Heart left ventricle (tissue), 16 donors: Measurements from ENCODE around the gene INHBA. TPM values are rescaled to one million over a fixed set of nuclear protein-coding genes. Genes with fewer than 3 reads are reported as not detected.
A peak's percentile ranks its signal among the peaks of the same experiment; 100 is the strongest.

Experiments
- ATAC-seq, 4 donors: fragments of 200-7000 bp; cut with Tn5 transposase; one replicate each; pipeline ENCODE4 v1.9.1; 2020 to 2022; ENCODE audit warnings: moderate library complexity in 4 of 4, mild to moderate bottlenecking in 3 of 4, moderate number of reproducible peaks in 1 of 4
- DNase-seq, 5 donors: peaks; one replicate each; pipeline ENCODE4 v3.0.0-alpha.2; 2020
- H3K27ac ChIP-seq, 12 donors: fragments of 200-600 bp; sonication (generic) in 4 of 12; one replicate each; pipeline versions ENCODE4 v1.5.0 to v1.8.0; 2016 to 2022; ENCODE audit warnings: mild to moderate bottlenecking in 2 of 12
- H3K27me3 ChIP-seq, 9 donors: fragments of 200-600 bp; sonication (generic) in 2 of 9; one replicate each; pipeline versions ENCODE4 v1.5.1 to v1.8.0; 2016 to 2022; ENCODE audit warnings: mild to moderate bottlenecking in 3 of 9
- H3K36me3 ChIP-seq, 9 donors: fragments of 200-600 bp; sonication (generic) in 2 of 9; one replicate each; pipeline versions ENCODE4 v1.5.0 to v1.8.0; 2018 to 2022; ENCODE audit warnings: mild to moderate bottlenecking in 2 of 9
- H3K4me1 ChIP-seq, 12 donors: fragments of 200-600 bp; sonication (generic) in 4 of 12; one replicate each; pipeline versions ENCODE4 v1.5.0 to v1.8.0; 2016 to 2022; ENCODE audit warnings: mild to moderate bottlenecking in 3 of 12
- H3K4me3 ChIP-seq, 12 donors: fragments of 200-600 bp; sonication (generic) in 4 of 12; one replicate each; pipeline versions ENCODE4 v1.5.0 to v1.8.0; 2017 to 2022; ENCODE audit warnings: mild to moderate bottlenecking in 9 of 12, moderate library complexity in 4 of 12
- H3K9me3 ChIP-seq, 12 donors: fragments of 200-600 bp; sonication (generic) in 4 of 12; one replicate each; pipeline versions ENCODE4 v1.5.0 to v1.8.0; 2016 to 2022; ENCODE audit warnings: mild to moderate bottlenecking in 1 of 12
- CTCF ChIP-seq, 12 donors: fragments of 200-600 bp; sonication (generic) in 4 of 12; IDR thresholded peaks; one replicate each; pipeline versions ENCODE4 v1.5.0 to v1.8.0; 2018 to 2022; ENCODE audit warnings: antibody characterized with exemption in 12 of 12, mild to moderate bottlenecking in 5 of 12
- POLR2A ChIP-seq, 2 donors: fragments of 450-650 bp; IDR thresholded peaks; one replicate each; pipeline ENCODE4 v1.6.1; 2017; ENCODE audit warnings: antibody characterized with exemption in 2 of 2, mild to moderate bottlenecking in 2 of 2, moderate library complexity in 2 of 2
- WGBS, 4 donors: extraction: QIAGEN DNeasy Blood & Tissue Kit in 2 of 4; methylation state at CpG; one replicate each; pipeline versions ENCODE4 v1.1.5 to v1.1.7; 2013 to 2018; 5-methylcytosine and 5-hydroxymethylcytosine counted together
- intact Hi-C, 10 donors: fragments of 100-400 bp; cut with DNase I; formaldehyde crosslinking; loops; one replicate each; pipeline versions ENCODE4 v1.11.1 to v1.14.2; 2022
- polyA plus RNA-seq, 2 donors: library from polyadenylated mRNA; stranded (reverse); fragments of 200-250 nt; gene quantifications; one replicate each; pipeline ENCODE4 v1.2.3, GENCODE V29; 2013
- total RNA-seq, 9 donors: library from RNA; depleted of rRNA in 2 of 9; stranded (reverse); fragments of >200 nt in 2 of 9; fragmentation: NEBNext Ultra II Directional in 3 of 9; extraction: Animal tissue kit (Norgen Biotek cat#: 25700) in 3 of 9; gene quantifications; one replicate each; pipeline versions ENCODE4 v1.1.0 to v1.2.4, GENCODE V29; 2016 to 2023
- donor health status: ischemic (EF 13 %, LVEDD 7.1; RV severe dilation, severe dysfunction).
- donor health status: healthy with polysubstance abuse.
- donor health status: DM: no; HTN: yes; CAD: no.
- donor health status: DM: no; HTN: no; CAD: no.
- donor health status: ischemic (EF 25% LVEDD 6.9; RV normal size, moderate dysfunction).
- donor health status: ischemic (EF 25% LVEDD 5.7; RV mildly dilated, moderate dysfunction).
- donor health status: healthy.
- donor health status: DM: yes; HTN: yes; CAD: no.
- donor health status: ischemic (EF 35%, LVEDD 5.7; RV mildly dilated, moderate dysfunction).
- donor health status: nonischemic (EF 11% LVEDD 7.7; RV severe dilation, severe dysfunction).
- donor health status: DM: yes; HTN: yes; CAD: no.
- donor health status: PGD.
- donor health status: ischemic (EF 29% LVEDD 5.4; RV normal size, mild dysfunction).
- donor health status: nonischemic (EF 23%, LVEDD 6.1; RV moderate dilation, normal function).

The INHBA gene
- total and polyA plus RNA-seq, 11 donors = 0.19 to 7.5 (median 1.6) TPM

GRCh38 chr7:41698726-41699125 is 4.2 kb downstream of the INHBA start:
- TF ChIP-seq POLR2A (IDR thresholded peaks at IDR 0.05) = no peak
- no peak for TF ChIP-seq CTCF (IDR thresholded peaks at IDR 0.05)
- peak overlapping the region in 7 of 12 donors; percentile 51 to 90 (median 69) for H3K27ac ChIP-seq
- no peak for ATAC-seq

GRCh38 chr7:41698114-41698513 is 4.8 kb downstream of the INHBA start:
- no peak for ATAC-seq
- H3K4me3 ChIP-seq = peak overlapping the region in 9 of 12 donors; percentile 26 to 68 (median 53)
- DNase-seq = no peak
- no peak for TF ChIP-seq POLR2A (IDR thresholded peaks at IDR 0.05)
- no peak for TF ChIP-seq CTCF (IDR thresholded peaks at IDR 0.05)
- intact Hi-C loops = loop anchor here in 6 of 10 donors (5.0 to 10.0 kb wide), 5 partner anchors 71 to 656 kb away; no protein-coding TSS in a partner anchor
- peak overlapping the region in 6 of 12 donors; percentile 61 to 90 (median 74) for H3K27ac ChIP-seq
- no peaks in the 10 kb centered on the region for H3K36me3 ChIP-seq
- H3K9me3 ChIP-seq = no peaks in the 10 kb centered on the region
- H3K27me3 ChIP-seq = peaks cover 0 to 10% (median 0%) of the 10 kb centered on the region in 9 donors
- H3K4me1 ChIP-seq = peaks cover 0 to 36% (median 10%) of the 10 kb centered on the region in 12 donors
- WGBS, 4 donors = 75 to 89% (median 82%) methylated on average over 3 of the region's 3 CpGs

More at GRCh38 chr7:41698726-41699125, 4.2 kb downstream of the INHBA start:
- H3K4me3 ChIP-seq = peak overlapping the region in 10 of 12 donors; percentile 4 to 68 (median 52)
- peaks cover 0 to 10% (median 0%) of the 10 kb centered on the region in 9 donors for H3K27me3 ChIP-seq
- H3K36me3 ChIP-seq = no peaks in the 10 kb centered on the region
- H3K4me1 ChIP-seq = peaks cover 0 to 30% (median 7%) of the 10 kb centered on the region in 12 donors
- no peaks in the 10 kb centered on the region for H3K9me3 ChIP-seq
- DNase-seq = peak in 1 of 5 donors; percentile 26
- 45 to 52% (median 51%) methylated on average over 4 of the region's 4 CpGs for WGBS, 4 donors
- intact Hi-C loops = loop anchor here in 6 of 10 donors (5.0 to 10.0 kb wide), 5 partner anchors 71 to 656 kb away; no protein-coding TSS in a partner anchor

- WGBS, 4 donors = 23 to 30% (median 30%) methylated on average over 15 of the region's 15 CpGs
- ATAC-seq = peak; percentile 43 to 80 (median 75)
- peak; percentile 62 to 85 (median 70) for DNase-seq
- peaks cover 0 to 53% (median 19%) of the 10 kb centered on the region in 12 donors for H3K4me1 ChIP-seq
- H3K4me3 ChIP-seq = peak overlapping the region in 10 of 12 donors; percentile 18 to 68 (median 44)
- H3K27ac ChIP-seq = peak overlapping the region in 8 of 12 donors; percentile 28 to 82 (median 62)
- H3K36me3 ChIP-seq = no peaks in the 10 kb centered on the region
- TF ChIP-seq POLR2A (IDR thresholded peaks at IDR 0.05) (no peak), CTCF (IDR thresholded peaks at IDR 0.05) (peak; percentile 55 to 81 (median 71))
- intact Hi-C loops = loop anchor here in 6 of 10 donors (5.0 to 10.0 kb wide), 5 partner anchors 69 to 654 kb away; no protein-coding TSS in a partner anchor
- no peaks in the 10 kb centered on the region for H3K9me3 ChIP-seq
- peaks cover 0 to 8% (median 0%) of the 10 kb centered on the region in 9 donors for H3K27me3 ChIP-seq
These were observed 6.5 kb downstream of the INHBA start for GRCh38 chr7:41696323-41696916.

GRCh38 chr7:41695661-41696322 is 7.1 kb downstream of the INHBA start:
- peak overlapping the region in 8 of 12 donors; percentile 28 to 82 (median 62) for H3K27ac ChIP-seq
- intact Hi-C loops = loop anchor here in 6 of 10 donors (5.0 to 10.0 kb wide), 5 partner anchors 68 to 653 kb away; no protein-coding TSS in a partner anchor

More at GRCh38 chr7:41695661-41696322, 7.1 kb downstream of the INHBA start:
- no peaks in the 10 kb centered on the region for H3K36me3 ChIP-seq
- no peak for DNase-seq
- WGBS, 4 donors = 44 to 61% (median 53%) methylated on average over 13 of the region's 13 CpGs
- ATAC-seq = peak in 1 of 4 donors; percentile 17
- H3K9me3 ChIP-seq = no peaks in the 10 kb centered on the region
- peaks cover 0 to 8% (median 0%) of the 10 kb centered on the region in 9 donors for H3K27me3 ChIP-seq
- H3K4me1 ChIP-seq = peaks cover 0 to 54% (median 18%) of the 10 kb centered on the region in 12 donors
- peak overlapping the region in 10 of 12 donors; percentile 18 to 68 (median 44) for H3K4me3 ChIP-seq
- TF ChIP-seq CTCF (IDR thresholded peaks at IDR 0.05) = no peak
- no peak for TF ChIP-seq POLR2A (IDR thresholded peaks at IDR 0.05)
